A549 treated with Hydrocortisone at 1 μM for 4 hours (cell line): ENCODE results near the gene G0S2. TPM values are rescaled to one million over a fixed set of nuclear protein-coding genes. Genes with fewer than 3 reads are reported as not detected.

Source experiments
- total RNA-seq: library from RNA; stranded (reverse); fragments of 200-300 nt; extraction: Qiagen RNA extraction; gene quantifications from 5 replicates; pipeline ENCODE4 v1.2.3, GENCODE V29; 2022

Gene G0S2, protein sequence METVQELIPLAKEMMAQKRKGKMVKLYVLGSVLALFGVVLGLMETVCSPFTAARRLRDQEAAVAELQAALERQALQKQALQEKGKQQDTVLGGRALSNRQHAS
- 3.8 to 4.6 TPM (median 4.0 TPM) in 5 replicates for total RNA-seq

DNA sequence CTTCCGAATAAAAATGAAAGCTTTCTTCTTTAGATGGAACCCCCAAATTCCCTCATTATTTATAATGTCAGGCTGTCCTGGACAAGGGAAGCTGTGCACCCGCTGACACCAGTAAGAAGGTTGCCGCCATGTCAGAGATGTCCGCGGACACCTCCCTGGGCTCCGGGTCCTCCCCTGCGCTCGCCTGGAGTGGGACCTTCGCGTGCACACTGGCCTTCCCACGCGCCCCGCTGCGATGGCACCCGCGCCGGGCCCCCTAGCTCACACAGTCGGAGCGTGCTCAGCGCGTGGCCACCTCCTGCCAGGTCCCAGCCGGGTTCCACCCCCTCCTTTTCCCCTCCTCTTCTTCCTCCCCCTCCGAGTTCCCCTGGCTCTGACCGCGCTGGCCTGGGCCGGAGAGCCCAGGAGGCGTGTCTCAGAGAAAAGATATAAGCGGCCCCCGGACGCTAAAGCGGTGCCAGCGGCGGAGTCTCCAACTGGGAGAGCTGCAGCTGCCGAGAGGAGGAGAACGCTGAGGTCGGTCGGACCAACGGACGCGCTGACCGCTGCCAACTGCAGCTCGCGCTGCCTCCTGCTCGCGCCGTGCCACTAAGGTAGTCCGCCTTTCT, at the start of gene G0S2:
G0S2 (plus strand) TSS at position 456 of the 608 bp plus-strand sequence. CDS start 273 bp downstream, outside the sequence.

DNA sequence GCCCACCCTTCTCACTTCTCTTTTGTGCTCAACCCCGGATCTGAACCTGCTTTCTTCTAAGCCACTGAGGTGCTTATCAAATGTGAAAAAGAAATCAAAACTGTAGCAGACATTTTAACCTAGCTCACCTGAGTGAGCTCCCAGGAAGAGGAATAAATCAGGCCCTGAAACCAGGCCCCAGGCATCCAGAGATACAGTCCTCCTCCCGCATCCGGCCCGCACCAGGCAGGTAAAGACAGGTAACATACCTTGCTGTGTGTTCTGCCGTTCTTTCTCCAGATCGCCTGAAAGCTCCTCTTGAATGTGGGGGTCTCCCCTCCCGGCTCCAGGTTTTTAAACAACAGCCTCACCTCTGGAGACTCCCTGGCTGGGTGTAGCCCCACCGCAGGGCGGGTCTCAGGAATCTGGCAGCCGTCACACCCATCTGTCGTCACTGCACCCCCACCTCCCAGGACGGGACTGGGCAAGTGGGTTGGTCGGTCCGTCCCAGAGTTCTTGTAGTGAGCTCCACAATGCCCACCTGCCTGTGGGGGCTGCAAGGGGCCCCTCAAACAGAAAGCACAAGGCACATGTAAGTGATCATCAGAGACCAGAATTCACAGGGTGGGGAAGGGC, 23.0 kb upstream of the G0S2 start, which contains the start of gene LAMB3:
LAMB3 (minus strand) TSS at position 305 of the 615 bp plus-strand sequence. CDS start 1,481 bp downstream, outside the sequence.

DNA sequence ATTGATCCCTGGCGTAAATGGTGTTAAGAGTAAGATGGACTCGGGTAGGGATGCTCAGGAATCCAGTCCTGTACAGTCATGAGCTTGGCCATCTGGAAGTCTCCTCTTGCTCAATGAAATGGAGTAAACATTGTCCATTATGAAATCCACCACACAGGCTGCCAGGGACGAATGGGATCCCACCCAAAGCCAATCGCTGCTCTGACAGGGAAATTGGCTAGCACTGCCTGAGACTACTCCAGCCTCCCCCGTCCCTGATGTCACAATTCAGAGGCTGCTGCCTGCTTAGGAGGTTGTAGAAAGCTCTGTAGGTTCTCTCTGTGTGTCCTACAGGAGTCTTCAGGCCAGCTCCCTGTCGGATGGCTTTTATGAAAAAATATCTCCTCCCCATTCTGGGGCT, 29.4 kb downstream of the G0S2 start, which contains the start of gene HSD11B1:
HSD11B1 (plus strand) TSS at position 263 of the 400 bp plus-strand sequence; CDS start at position 360, 97 bp downstream.

Other genes with a start within 250 kb of the G0S2 start
- gene CAMK1G, start 91.7 kb upstream of the G0S2 start, total RNA-seq: 0.25 to 0.38 TPM (median 0.28 TPM) in 5 replicates
- gene LAMB3, start 23.0 kb upstream of the G0S2 start, total RNA-seq: 18.6 to 23.5 TPM (median 21.0 TPM) in 5 replicates
- 0.09 to 0.60 TPM (median 0.47 TPM) in 5 replicates for gene HSD11B1, start 29.4 kb downstream of the G0S2 start, total RNA-seq
- gene TRAF3IP3, start 80.6 kb downstream of the G0S2 start, total RNA-seq: not detected in 5 replicates
- 1.1 to 1.9 TPM (median 1.6 TPM) in 5 replicates for gene C1orf74, start 109.1 kb downstream of the G0S2 start, total RNA-seq
- gene IRF6, start 130.7 kb downstream of the G0S2 start, total RNA-seq: 0.15 to 0.18 TPM (median 0.18 TPM) in 5 replicates
- 10.3 to 13.0 TPM (median 10.7 TPM) in 5 replicates for gene UTP25, start 152.6 kb downstream of the G0S2 start, total RNA-seq